HepG2 (cell line): ENCODE data around the gene PSMG3. TPM values are rescaled to one million over a fixed set of nuclear protein-coding genes. Genes with fewer than 3 reads are reported as not detected.

Experiments
- BORCS8-MEF2B ChIP-seq: sonication (generic); formaldehyde crosslinking; IDR thresholded peaks from 2 replicates; pipeline ENCODE4 v1.8.0; 2022; ENCODE audit warnings: mild to moderate bottlenecking, missing genetic modification reagents
- CEBPB ChIP-seq: IDR thresholded peaks from 2 replicates; pipeline ENCODE4 v1.6.1; 2011; ENCODE audit warnings: low read depth, low read length, improper control_type of control experiment, borderline replicate concordance
- DMAP1 ChIP-seq: IDR thresholded peaks from 2 replicates; pipeline ENCODE4 v1.6.1; 2016
- ETV6 ChIP-seq: sonication (generic); formaldehyde crosslinking; conservative IDR thresholded peaks from 2 replicates; pipeline ENCODE4 v1.4.0; 2020; ENCODE audit warnings: missing genetic modification reagents
- FOXJ3 ChIP-seq: sonication (generic); formaldehyde crosslinking; IDR thresholded peaks from 2 replicates; pipeline ENCODE4 v1.4.0; 2020; ENCODE audit warnings: missing genetic modification reagents, mild to moderate bottlenecking, borderline replicate concordance
- LBX2 ChIP-seq: sonication (generic); formaldehyde crosslinking; IDR thresholded peaks from 2 replicates; pipeline ENCODE4 v1.5.0; 2020; ENCODE audit warnings: missing genetic modification reagents, mild to moderate bottlenecking, borderline replicate concordance
- NONO ChIP-seq, 2 experiments: fragments of 450-650 bp in 1 of 2; sonication (generic) in 1 of 2; formaldehyde crosslinking in 1 of 2; IDR thresholded peaks in 1 of 2; conservative IDR thresholded peaks in 1 of 2; 2 replicates each; pipeline versions ENCODE4 v1.6.1 to v1.8.0; 2017 to 2022; ENCODE audit warnings: mild to moderate bottlenecking in 1 of 2, missing genetic modification reagents in 1 of 2, moderate library complexity in 1 of 2
- PTBP1 ChIP-seq: fragments of 200-400 bp; formaldehyde crosslinking; IDR thresholded peaks from 2 replicates; pipeline ENCODE4 v1.6.1; 2018; ENCODE audit warnings: low read length, low read depth; ENCODE audit not compliant: poor library complexity, severe bottlenecking
- SOX5 ChIP-seq: IDR thresholded peaks from 2 replicates; pipeline ENCODE4 v1.6.1; 2016; ENCODE audit warnings: borderline replicate concordance
- TAF1 ChIP-seq: sonication (generic); formaldehyde crosslinking; IDR thresholded peaks from 2 replicates; pipeline ENCODE4 v1.4.0; 2020; ENCODE audit warnings: missing genetic modification reagents
- TEAD3 ChIP-seq: optimal IDR thresholded peaks from 2 replicates; pipeline ENCODE3; 2016; ENCODE audit warnings: borderline replicate concordance
- ZBTB1 ChIP-seq: sonication (generic); formaldehyde crosslinking; IDR thresholded peaks from 2 replicates; pipeline ENCODE4 v1.4.0; 2020; ENCODE audit warnings: missing genetic modification reagents, borderline replicate concordance
- ZNF136 ChIP-seq: sonication (generic); formaldehyde crosslinking; IDR thresholded peaks from 2 replicates; pipeline ENCODE4 v1.8.1; 2022; ENCODE audit warnings: low read depth, mild to moderate bottlenecking, moderate library complexity, missing genetic modification reagents
- ZNF17 ChIP-seq: sonication (generic); formaldehyde crosslinking; IDR thresholded peaks from 2 replicates; pipeline ENCODE4 v1.5.0; 2020; ENCODE audit warnings: mild to moderate bottlenecking, missing genetic modification reagents
- ZNF329 ChIP-seq: sonication (generic); formaldehyde crosslinking; IDR thresholded peaks from 2 replicates; pipeline ENCODE4 v1.9.0; 2021; ENCODE audit warnings: low read depth, mild to moderate bottlenecking, missing genetic modification reagents
- ZNF33A ChIP-seq: sonication (generic); formaldehyde crosslinking; IDR thresholded peaks from 2 replicates; pipeline ENCODE4 v1.5.1; 2020; ENCODE audit warnings: missing genetic modification reagents, mild to moderate bottlenecking, moderate library complexity, borderline replicate concordance
- ZNF460 ChIP-seq: sonication (generic); formaldehyde crosslinking; IDR thresholded peaks from 2 replicates; pipeline ENCODE4 v1.5.1; 2020; ENCODE audit warnings: missing genetic modification reagents, mild to moderate bottlenecking, borderline replicate concordance
- ZNF564 ChIP-seq: sonication (generic); formaldehyde crosslinking; IDR thresholded peaks from 2 replicates; pipeline ENCODE4 v1.8.1; 2023; ENCODE audit warnings: mild to moderate bottlenecking, missing genetic modification reagents
- ZSCAN9 ChIP-seq: IDR thresholded peaks from 2 replicates; pipeline ENCODE4 v1.6.1; 2016; ENCODE audit warnings: borderline replicate concordance
- polyA plus RNA-seq, 8 experiments: library from polyadenylated mRNA; depleted of rRNA in 3 of 8; stranded (reverse) in 7 of 8; unstranded in 1 of 8; fragments of >200 nt; fragmentation: Illumina TruSeq in 4 of 8; extraction: Trizol in 4 of 8; gene quantifications; 2 replicates each; pipeline versions ENCODE4 v1.2.1 to v1.2.3, GENCODE V29; 2011 to 2016; ENCODE audit warnings: low read depth in 4 of 8, missing spikeins in 1 of 8, mixed read lengths in 1 of 8; ENCODE audit not compliant: insufficient read depth in 1 of 8
- total RNA-seq, 5 experiments: library from RNA; depleted of rRNA; stranded (reverse); fragments of >200 nt; fragmentation: Illumina TruSeq; extraction: Trizol; gene quantifications; 2 replicates each; pipeline ENCODE4 v1.2.3, GENCODE V29; 2016; ENCODE audit warnings: low read depth in 1 of 5
- TF ChIP-seq, protein P1 (sequence below): sonication (generic); formaldehyde crosslinking; IDR thresholded peaks from 2 replicates; pipeline ENCODE4 v1.5.1; 2020; ENCODE audit warnings: mild to moderate bottlenecking, missing genetic modification reagents
- TF ChIP-seq, protein P2 (sequence below): sonication (generic); formaldehyde crosslinking; IDR thresholded peaks from 2 replicates; pipeline ENCODE4 v1.4.0; 2020; ENCODE audit warnings: missing genetic modification reagents
- TF ChIP-seq, protein P3 (sequence below): sonication (generic); formaldehyde crosslinking; conservative IDR thresholded peaks from 2 replicates; pipeline ENCODE4 v1.4.0; 2020; ENCODE audit warnings: missing genetic modification reagents
- TF ChIP-seq, protein P4 (sequence below): sonication (generic); formaldehyde crosslinking; IDR thresholded peaks from 2 replicates; pipeline ENCODE4 v1.4.0; 2020; ENCODE audit warnings: mild to moderate bottlenecking, missing genetic modification reagents

The PSMG3 gene
- total and polyA plus RNA-seq, 2 of the 13 experiments (the other 11 are each of a cell fraction or from before 2014, with no cell fraction given), result 29.6 to 48.4 TPM

DNA sequence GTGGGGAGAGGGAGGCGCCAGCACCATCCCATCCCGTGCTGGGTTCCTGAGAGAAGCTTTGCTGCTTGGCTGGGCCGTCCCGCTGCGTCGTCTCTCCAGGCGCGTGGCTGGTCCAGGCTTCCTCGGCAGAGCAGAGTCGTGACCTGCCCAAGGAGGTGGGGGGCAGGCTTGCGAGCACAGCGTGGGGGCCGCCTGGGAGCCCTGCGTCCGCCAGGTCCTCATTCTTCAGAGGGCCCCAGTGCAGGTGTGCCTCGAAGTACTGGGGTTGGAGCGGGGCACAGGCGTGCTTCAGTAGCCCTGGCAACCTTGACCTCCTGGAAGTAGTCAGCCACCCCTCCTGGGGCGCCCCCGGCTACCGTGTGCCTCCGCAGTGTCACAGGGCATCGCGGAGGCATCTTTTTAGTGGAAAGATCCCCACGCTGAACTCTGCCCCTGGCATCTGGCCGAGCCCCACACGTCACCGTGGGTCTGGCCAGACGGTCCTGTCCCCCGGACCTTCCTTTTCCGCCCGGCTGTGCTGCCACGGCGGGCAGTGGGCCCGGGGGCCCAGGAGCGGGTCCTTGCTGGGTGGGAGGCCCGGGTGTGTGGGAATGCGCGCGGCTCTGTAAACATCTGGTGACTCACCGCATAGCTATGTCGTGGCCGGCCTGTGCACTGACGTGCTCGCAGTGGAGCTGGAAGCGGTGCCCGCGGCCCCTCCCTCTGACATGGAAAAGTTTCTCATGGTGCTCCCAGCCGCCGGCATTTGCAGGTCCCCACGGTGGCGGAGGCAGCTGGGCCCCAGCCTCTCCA, 32.9 kb downstream of the PSMG3 start (continued):
- TF ChIP-seq, protein P1, sequence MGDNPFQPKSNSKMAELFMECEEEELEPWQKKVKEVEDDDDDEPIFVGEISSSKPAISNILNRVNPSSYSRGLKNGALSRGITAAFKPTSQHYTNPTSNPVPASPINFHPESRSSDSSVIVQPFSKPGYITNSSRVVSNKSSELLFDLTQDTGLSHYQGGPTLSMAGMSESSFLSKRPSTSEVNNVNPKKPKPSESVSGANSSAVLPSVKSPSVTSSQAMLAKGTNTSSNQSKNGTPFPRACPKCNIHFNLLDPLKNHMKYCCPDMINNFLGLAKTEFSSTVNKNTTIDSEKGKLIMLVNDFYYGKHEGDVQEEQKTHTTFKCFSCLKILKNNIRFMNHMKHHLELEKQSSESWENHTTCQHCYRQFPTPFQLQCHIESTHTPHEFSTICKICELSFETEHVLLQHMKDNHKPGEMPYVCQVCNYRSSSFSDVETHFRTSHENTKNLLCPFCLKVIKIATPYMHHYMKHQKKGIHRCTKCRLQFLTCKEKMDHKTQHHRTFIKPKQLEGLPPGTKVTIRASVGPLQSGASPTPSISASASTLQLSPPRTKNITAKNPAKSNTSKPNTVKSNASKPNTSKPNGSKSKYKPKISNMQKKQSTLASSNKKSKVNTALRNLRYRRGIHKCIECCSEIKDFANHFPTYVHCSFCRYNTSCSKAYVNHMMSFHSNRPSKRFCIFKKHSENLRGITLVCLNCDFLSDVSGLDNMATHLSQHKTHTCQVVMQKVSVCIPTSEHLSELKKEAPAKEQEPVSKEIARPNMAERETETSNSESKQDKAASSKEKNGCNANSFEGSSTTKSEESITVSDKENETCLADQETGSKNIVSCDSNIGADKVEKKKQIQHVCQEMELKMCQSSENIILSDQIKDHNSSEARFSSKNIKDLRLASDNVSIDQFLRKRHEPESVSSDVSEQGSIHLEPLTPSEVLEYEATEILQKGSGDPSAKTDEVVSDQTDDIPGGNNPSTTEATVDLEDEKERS (CRISPR knock-in tag), result peak; percentile 38; the same call in 1 of the 2 replicates
- peak; percentile 63; the same call in 1 of the 2 replicates for TF ChIP-seq TAF1 (CRISPR knock-in tag)
- peak; percentile 70; the same call in 1 of the 2 replicates for TF ChIP-seq DMAP1
- TF ChIP-seq, protein P2, sequence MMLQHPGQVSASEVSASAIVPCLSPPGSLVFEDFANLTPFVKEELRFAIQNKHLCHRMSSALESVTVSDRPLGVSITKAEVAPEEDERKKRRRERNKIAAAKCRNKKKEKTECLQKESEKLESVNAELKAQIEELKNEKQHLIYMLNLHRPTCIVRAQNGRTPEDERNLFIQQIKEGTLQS, result peak; percentile 100
- TF ChIP-seq LBX2 (CRISPR knock-in tag), result 0 out of 2 replicates have a peak, but pooled peaks have one; percentile 15
- TF ChIP-seq, protein P3, sequence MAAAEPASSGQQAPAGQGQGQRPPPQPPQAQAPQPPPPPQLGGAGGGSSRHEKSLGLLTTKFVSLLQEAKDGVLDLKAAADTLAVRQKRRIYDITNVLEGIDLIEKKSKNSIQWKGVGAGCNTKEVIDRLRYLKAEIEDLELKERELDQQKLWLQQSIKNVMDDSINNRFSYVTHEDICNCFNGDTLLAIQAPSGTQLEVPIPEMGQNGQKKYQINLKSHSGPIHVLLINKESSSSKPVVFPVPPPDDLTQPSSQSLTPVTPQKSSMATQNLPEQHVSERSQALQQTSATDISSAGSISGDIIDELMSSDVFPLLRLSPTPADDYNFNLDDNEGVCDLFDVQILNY (CRISPR knock-in tag), result no peak
- no peak for TF ChIP-seq NONO (IDR thresholded peaks at IDR 0.05)
- TF ChIP-seq NONO (CRISPR knock-in tag; conservative IDR thresholded peaks at IDR 0.05), result peak; percentile 90
- TF ChIP-seq ZNF460 (CRISPR knock-in tag), result peak; percentile 92
- no peak for TF ChIP-seq CEBPB
- TF ChIP-seq ZBTB1 (CRISPR knock-in tag), result peak; percentile 28; the same call in 1 of the 2 replicates
- peak; percentile 53; the same call in 1 of the 2 replicates for TF ChIP-seq SOX5 (CRISPR knock-in tag)
- no peak for TF ChIP-seq ZNF17 (CRISPR knock-in tag)
- peak; percentile 89; the same call in 1 of the 2 replicates for TF ChIP-seq FOXJ3
- TF ChIP-seq, protein P4, sequence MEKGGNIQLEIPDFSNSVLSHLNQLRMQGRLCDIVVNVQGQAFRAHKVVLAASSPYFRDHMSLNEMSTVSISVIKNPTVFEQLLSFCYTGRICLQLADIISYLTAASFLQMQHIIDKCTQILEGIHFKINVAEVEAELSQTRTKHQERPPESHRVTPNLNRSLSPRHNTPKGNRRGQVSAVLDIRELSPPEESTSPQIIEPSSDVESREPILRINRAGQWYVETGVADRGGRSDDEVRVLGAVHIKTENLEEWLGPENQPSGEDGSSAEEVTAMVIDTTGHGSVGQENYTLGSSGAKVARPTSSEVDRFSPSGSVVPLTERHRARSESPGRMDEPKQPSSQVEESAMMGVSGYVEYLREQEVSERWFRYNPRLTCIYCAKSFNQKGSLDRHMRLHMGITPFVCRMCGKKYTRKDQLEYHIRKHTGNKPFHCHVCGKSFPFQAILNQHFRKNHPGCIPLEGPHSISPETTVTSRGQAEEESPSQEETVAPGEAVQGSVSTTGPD (CRISPR knock-in tag), result peak; percentile 81; the same call in 1 of the 2 replicates
- TF ChIP-seq ZNF564 (CRISPR knock-in tag), result no peak
- TF ChIP-seq TEAD3 (CRISPR knock-in tag), result peak; percentile 99
- TF ChIP-seq BORCS8-MEF2B, result no peak
- TF ChIP-seq ZNF33A (CRISPR knock-in tag), result peak; percentile 70; the same call in 1 of the 2 replicates
- peak; percentile 66; the same call in 1 of the 2 replicates for TF ChIP-seq ZNF329 (CRISPR knock-in tag)
- TF ChIP-seq PTBP1, result no peak
- TF ChIP-seq ETV6 (CRISPR knock-in tag), result 0 out of 2 replicates have a peak, but pooled peaks have one; percentile 40
- 0 out of 2 replicates have a peak, but pooled peaks have one; percentile 67 for TF ChIP-seq ZNF136
- peak; percentile 57; the same call in 1 of the 2 replicates for TF ChIP-seq ZSCAN9 (CRISPR knock-in tag)
